ENCODE measurements around the gene LGALS3BP. TPM values are rescaled to one million over a fixed set of nuclear protein-coding genes. Genes with fewer than 3 reads are reported as not detected.

The LGALS3BP gene
- polyA plus RNA-seq, 1 donor: 45.4 TPM

DNA sequence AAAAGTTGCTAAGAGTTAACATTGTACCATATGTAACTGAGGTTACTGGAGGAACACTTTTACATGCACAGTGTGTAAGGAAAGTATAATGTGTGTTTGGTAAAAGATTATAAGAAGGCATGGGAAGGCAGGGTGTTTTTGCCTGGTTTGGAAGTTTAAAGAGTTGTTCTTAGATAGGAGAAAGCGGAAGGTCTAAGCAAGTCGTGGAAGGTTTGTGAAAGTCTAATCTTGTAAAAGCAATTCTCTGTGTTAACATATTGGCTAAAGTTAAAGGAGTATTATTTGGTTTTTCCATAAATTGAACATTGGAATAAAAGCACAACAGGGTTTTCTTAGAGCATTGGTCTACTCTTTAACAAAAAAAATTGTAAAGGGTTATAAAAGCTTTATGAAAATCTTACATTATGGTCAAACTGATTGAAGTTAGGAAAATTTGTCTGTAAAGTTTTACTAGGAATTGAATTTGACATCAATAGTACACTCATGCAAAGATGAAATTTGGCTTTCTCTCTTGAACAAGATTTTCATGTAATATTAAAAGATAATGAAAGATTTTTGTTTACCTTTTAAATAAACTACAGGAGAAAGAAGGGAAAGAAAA, 34.5 kb upstream of the LGALS3BP start:
- DNase-seq (ENCODE audit: low read depth): no peak

DNA sequence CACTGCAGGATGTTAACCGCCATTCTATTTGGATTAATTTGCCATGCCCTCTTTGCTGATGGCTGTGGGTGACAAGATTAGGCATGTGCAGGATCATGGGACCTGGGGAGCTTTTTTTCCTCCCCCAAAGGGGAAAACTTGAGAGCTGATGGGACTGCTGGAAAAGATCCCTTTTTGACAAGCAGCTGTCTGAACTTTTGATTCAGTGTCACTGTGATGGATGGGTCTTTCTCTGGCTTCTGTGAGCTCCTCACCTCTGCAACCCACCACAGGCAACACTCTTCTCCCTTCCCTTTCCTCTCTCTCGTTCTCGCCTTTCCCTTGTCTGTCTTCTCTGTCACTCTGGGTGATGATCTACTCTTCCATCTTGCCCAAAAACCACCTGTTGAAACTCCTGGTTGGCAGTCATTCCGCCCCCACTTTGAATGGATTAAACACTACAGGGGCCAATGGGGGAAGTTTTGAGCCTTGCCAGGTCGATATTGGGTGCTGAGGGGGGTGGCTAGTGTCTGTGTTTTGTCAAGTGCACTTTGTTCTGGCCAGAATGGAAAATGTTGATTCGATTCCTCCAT, 32.9 kb upstream of the LGALS3BP start:
- DNase-seq (ENCODE audit: low read depth): no peak

DNA sequence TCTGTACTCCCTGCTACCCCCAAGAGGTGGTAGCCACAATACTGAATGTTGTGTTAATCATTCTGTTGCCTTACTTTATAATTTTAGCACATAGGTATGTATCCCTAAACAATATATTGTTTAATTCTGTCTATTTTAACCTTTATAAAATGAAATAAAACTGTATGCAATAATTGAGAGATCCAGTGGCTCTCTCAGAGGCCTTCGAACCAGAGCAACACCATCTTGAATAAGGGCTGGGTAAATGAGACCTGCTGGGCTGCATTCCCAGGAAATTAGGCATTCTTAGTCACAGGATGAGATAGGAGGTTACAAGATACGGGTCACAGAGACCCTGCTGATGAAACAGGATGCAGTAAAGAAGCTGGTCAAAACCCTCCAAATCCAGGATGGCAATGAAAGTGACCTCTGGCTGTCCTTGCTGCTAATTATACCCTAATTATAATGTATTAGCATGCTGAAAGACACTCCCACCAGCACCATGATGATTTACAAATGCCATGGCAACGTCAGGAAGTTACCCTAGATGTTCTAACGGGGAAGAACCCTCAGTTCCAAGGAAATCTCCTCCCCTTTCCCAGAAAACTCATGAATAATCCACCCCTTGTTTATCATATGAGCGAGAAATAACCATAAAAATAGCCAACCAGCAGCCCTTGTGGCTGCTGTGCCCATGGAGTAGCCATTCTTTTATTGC, 31.9 kb upstream of the LGALS3BP start:
- no peak for DNase-seq (ENCODE audit: low read depth)

DNA sequence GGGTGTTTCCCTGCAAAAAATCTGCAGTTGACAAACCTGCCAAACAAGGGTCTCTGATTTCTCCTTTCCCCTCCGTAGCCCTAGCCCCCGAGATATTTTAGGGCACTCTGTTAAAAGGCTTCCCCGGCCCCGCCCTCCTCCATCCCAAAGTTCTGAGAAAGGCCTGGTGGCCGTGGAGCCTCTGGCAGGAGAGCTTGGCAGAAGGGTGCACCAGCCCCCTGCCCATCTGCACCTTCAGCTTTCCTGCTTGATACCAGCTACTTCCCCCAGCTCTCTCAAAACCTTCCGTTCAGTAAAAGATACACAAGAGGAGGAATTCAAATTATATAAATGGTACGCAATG, 30.6 kb upstream of the LGALS3BP start:
- no peak for DNase-seq (ENCODE audit: low read depth)

DNA sequence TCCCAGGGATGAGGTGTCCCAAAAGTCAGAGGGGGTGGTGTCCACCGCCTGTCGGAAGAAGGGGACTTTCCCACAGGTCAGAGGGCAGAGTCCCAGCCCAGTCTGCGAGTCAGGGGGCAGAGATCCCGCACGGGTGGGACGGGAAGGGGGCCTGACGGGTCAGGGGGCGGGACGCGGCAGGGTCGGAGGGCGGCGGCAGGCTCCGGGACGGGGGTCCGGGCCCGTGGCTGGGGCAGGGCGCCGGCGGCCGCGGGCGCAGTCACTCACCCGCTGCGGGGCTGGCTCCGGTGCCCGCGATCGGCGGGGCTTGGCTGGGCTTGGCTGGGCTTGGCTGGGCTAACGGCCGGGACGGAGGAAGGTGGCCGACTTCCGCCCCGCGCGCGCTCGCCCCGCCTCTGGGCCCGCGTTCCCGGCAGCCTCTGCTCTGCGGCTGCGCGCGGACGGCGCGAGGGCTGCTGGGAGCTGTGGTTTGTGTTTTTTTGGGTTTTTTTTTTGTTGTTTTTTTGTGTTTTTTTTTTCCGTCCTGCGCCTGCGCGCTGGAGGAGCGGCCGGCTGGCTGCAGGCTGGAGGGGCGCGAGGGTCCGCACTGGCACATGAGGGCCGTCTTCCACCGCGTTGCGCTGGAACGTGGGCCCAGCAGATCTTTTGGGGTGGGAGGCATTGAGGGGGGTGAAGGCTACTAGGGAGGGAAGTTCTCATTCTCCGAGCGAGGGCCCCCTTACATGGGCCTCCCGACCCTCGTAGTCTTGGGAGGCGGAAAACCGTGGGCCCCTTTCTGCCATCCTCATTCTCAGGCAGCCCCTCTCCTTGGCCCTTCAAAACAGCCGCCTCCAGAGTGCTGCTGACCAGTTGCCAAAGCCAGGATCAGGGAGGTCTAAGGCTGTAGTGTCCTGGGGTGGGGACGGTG, 29.9 kb upstream of the LGALS3BP start, which contains the start of gene CANT1:
CANT1 (minus strand) TSS at position 368 of the 907 bp plus-strand sequence. CDS start 12,142 bp downstream, outside the sequence.
- DNase-seq (ENCODE audit: low read depth): peak; percentile 75

DNA sequence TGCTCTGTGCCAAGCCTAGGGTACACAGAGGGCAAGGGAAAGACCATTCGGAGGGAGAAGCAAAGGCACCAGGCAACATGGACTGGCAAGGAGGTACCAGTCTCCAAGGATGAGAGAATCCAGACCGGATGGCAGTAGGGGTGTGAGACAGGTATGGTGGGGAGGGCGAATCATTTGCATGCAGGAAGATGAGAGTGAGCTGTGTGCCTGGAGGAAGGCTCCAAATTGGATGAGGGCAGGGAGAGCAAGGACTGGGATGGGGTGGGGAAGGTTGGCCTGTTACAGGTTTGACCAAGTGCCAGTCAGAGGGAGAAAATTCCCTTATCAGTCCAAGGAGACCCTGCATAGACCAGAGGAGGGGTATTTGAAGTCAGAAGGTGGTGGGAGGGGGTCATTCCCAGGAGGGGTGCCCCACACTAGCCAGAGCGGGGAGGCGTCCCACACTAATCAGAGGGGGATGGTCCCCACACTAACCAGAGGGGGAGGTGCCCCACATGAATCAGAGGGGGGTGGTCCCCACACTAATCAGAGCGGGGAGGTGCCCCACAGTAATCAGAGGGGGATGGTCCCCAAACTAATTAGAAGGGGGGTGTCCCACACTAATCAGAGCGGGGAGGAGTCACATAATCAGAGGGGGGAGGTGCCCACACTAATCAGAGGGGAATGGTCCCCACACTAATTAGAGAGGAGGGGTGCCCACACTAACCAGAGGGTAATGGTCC, 29.1 kb upstream of the LGALS3BP start:
- no peak for DNase-seq (ENCODE audit: low read depth)

DNA sequence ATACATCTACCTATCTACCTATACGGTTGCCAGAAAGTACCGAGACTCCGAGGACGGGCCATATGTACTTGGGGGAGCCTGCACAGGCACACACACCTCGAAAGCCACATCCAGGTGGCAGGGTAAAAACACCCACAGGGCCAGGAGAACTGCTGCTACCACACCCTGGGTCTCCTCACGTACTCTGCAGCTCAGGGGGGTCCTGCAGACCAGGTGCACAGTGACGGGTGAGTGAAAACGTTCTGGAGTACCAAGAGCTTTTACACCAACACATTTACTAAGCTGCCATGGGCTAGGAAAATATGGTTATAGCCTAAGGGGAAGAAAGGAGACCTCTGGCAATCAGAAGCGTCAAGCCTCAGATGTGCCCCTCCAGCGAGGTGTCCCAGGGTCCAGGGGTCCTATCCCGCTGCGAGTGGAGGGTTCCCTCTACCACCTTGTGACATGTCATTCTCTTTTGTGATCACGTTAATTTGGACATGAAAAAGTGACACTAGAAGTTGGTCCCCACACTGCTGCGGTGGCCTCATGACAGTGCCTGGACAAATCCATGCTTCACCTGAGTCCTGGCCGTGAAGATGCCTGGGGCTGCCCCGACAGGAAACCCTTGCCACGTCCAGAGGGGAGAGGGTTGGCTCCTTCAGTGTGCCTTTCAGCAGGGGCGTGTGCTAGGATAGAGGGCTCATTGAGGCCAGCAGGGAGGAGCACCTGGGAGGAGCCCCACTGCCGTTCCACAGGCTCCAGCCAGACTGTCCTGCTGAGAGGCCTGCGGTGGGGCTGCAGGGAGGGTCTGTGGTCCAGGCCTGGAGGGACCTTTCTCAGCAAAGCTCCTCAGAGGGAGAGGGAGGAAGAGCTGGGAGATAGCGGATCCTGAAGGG, 28.0 kb upstream of the LGALS3BP start:
- DNase-seq (ENCODE audit: low read depth): no peak

DNA sequence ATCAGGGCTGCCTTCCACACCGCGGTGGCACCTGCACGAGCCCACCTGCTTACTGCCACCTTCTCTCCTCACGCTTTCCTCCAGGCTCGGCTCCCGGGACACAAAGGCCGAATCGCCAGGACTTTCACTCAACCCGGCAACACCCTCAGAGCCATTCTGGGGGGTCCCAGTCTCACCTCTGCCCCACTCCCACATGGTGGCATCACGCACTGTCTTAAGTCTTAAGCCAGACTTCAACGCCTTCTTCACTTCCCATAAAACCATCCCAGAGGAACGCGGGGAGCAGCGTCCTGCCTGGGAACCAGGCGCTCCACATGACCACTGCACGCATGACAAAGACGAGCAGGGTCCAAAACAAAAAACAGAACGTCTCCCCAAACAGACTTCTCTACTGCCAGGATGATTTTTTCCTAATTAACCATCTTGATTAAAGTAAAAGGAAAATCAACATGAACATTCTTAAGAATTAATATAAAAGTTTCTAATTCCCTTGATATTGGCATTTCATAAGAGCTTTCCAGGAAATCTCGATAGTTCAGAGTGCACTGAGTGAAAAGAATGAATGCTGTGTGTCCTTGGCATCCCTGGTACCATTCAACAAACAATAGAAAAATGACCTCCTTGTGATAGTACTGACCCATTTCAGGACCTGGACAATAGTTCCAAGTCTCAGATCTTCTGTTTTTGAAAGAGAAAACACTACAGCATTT, 27.2 kb upstream of the LGALS3BP start:
- DNase-seq (ENCODE audit: low read depth): no peak

DNA sequence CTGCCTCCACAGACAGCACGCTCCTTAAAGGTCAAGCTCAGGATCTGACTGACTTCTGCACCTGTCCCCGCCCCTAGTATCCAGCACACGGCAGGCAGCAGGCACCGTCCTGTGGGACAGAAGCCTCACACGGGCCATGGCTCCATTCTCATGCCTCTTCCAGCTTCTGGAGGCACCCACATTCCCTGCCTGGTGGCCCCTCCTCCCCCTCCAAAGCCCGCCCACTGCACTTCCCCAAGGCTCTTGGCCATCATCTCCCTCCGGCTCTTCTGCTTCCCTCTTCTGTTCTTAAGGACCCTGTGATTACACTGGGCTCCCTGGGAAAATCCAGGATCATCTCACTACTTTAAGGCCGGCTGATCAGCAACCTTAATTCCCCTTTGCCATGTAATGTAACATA, 26.3 kb upstream of the LGALS3BP start:
- no peak for DNase-seq (ENCODE audit: low read depth)

DNA sequence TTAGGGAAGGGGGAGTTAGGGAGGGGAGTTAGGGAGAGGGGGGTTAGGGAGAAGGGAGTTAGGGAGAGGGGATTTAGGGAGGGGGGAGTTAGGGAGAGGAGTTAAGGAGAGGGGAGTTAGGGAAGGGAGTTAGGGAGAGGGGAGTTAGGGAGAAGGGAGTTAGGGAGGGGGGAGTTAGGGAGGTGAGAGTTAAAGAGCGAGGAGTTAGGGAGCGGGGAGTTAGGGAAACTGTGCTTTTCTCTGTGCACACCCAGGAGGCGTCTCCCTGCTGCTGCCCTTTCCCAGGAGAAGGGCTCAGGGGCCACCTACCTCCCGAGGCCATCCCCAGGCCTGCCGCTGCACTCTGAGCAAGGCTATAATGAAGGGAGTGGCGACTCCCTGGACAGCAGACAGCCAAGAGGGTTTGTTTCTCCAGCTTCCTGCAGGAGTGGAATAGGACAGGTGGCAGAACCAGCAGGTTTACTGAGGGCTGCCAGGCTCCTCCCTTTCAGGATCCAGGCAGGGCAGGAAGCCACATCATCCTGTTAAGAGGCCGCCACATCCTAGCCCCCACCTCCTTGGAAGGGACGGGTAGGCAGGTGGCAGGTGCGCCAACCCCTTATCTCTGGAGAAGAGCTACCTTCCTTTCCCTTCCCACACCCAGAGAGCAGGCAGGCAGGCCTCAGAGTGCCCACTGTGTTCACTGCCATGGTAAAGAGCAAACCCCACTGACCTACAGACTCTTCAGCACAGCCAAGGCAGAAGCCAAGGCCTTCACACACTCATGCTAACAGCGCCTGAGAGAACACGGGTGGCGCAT, 25.5 kb upstream of the LGALS3BP start:
- DNase-seq (ENCODE audit: low read depth): no peak

DNA sequence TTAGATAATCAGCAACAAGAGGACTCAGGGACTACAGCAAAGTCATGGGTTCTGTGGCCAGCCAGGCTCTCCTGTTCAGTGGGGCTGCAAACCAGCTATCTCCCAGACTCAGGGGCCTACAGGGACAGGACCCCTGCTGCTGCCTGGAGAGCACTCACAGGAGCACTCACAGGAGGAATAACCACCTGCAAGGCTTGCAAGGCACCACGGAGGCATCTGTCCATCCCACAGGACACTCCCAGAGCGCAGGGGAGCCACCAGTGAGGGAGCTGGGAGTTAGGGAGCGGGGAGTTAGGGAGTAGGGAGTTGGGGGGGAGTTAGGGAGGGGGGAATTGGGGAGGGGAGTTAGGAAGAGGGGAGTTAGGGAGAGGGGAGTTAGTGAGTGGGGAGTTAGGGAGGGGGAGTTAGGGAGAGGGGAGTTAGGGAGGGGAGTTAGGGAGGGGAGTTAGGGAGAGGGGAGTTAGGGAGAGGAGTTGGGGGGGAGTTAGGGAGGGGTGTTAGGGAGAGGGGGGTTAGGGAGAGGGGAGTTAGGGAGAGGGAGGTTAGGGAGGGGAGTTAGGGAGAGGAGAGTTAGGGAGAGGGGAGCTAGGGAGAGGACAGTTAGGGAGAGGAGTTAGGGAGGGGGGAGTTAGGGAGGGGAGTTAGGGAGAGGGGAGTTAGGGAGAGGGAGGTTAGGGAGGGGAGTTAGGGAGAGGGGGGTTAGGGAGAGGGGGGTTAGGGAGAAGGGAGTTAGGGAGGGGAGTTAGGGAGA, 24.1 kb upstream of the LGALS3BP start:
- no peak for DNase-seq (ENCODE audit: low read depth)

DNA sequence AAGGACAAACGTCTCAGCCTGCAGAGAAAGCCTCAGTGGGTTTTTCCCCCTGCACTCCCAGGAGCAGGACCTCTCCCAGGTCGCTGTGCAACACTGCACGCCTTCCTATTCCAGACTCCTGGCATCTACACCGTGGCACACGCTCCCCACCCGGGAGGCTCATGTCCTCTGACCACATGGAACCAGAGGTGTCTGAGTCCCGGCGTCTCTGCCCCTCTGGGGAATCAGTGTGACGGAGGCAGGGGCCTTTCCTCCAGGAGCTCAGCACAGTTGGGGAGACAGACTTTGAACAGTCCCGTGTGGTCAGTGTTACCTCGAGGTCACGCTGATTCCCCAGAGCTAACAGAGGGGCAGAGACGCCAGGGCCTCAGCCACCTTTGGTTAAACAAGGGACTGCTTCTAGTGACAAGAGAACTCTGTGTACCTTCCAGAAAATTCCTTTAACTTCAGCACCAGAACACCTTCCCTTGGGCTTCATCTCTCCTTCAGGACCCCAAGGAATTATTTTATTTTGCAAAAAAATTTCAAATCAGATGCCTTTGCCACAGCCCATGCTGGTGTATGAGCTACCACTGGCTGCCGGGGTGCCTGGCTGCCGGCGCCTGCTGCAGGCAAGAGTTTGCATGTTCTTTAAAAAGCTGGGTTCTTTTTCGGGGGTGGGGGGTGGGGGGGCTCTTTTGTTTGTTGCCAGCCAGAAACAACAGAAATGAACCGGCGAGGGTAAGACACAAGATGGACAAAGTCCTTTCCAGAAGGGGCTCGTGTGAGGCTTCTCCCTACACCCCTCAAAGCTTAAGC, 23.3 kb upstream of the LGALS3BP start:
- no peak for DNase-seq (ENCODE audit: low read depth)

DNA sequence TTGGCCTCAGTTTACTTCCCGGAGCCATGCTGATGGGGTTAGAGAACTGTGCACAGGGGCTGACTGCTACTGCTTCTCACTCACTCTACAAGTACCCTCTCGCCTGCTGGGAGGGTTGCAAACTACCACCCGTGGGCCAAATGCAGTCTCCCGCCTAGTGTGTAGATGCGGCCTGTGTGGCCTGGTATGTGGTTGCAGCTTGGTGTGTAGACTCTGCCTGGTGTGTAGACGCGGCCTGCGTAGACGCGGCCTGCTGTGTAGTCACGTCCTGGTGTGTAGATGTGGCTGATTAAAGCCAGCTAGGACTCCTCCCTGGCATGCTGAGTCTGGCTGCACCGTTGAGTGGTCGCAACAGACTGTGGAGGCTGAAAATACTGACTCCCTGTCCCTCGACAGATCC, 22.6 kb upstream of the LGALS3BP start:
- no peak for DNase-seq (ENCODE audit: low read depth)

DNA sequence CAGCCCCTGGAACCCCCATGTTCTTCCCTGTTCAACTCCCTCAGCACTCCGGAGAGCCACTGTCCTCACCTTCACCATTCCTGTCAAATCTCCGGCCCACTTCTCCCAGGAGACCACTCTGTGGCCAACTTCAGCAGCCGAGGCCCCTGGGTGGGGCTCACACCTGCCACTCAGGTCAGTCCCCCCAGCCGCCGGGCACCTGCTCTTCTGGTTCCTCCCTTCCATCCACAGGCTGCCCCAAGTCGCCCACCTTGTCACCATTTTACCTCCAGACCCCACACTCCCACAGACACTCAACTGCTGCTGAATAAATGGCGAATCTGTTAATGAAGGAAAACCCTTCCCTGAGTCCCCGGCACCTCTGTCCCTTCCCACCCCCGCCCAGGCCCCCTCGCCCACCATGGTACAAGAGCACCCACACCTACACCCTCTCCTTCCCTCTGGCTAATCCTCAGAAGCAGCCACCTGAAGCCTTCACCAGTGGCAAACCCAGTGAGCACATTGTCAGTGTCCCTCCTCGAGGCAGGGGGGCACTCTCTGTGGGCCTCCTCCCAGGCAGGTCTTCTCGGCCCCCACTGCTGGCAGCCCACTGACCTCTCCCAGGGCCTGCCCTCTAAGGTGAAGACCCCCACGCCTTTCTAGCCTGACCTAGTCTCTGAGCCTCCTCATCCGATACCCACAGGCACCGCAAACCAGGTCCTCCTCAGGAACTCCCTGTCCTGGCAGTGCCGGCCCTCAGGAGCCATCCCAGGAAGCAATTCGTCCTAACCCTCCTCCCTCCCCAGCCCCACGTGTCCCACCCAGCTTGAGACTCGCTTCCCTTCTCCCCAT, 21.7 kb upstream of the LGALS3BP start:
- no peak for DNase-seq (ENCODE audit: low read depth)

DNA sequence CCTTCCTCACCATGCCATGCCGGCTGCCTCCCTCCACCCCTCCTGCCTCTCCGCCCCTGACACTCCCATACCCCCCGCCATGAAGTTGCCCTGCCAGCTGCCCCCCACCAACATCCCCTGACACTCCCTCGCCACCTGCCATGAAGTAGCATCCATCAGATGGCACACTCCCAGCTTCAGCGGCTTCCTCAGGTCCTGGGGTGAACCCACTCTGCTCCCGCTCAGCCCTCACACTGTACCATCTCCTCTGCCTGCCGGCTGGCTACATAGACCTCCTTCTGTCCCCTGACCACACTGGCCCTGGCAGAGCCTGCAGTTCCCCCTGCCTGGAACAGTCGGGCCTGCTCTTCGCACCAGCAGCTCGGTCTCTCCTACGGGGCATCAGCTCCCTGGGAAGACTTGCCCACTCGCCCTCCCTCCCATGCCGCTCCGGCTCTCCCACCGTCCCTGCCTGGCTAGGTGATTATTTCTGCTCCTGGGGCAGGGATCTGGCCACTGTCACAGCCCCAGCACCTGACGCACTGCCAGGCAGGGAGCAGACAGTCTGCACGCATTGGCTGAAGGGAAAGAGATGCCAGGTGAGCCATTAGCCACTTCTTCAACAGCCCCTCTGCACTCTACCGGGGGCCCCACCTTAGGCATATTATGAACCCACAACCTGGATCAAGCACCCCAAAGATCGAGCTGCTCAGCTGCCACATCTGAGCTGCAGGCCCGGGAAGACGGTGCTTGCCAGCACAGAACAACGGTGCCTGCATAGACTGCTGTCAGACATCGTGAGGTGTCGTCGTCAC, 20.9 kb upstream of the LGALS3BP start:
- DNase-seq (ENCODE audit: low read depth): no peak

DNA sequence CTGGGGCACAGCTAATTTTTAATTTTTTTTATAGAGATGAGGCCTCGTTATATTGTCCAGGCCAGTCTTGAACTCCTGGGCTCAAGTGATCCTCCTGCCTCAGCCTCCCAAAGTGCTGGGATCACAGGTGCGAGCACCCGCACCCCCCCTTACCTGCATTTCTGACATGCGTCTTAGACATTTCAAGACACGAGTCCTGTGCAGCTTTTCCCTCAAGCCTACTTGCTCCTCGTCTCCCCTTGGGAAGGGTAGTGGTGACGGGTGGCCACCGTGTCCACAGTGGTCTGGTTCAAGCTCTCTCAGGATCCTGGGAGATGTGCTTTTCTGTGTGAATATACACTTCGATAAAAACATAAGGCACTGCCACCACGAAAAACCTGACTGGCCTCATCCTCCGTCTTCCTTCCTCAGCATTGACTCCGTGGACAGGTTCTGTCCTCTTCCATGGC, 20.2 kb upstream of the LGALS3BP start:
- DNase-seq (ENCODE audit: low read depth): no peak
